GM23248 (cell line): ENCODE results near the gene THBS2. TPM values are rescaled to one million over a fixed set of nuclear protein-coding genes. Genes with fewer than 3 reads are reported as not detected.

Experiments
- DNase-seq: peaks from one replicate; pipeline ENCODE4 v3.0.0-alpha.2; 2015
- H2AFZ ChIP-seq: fragments of 200-600 bp; sonication (generic); 2 replicates; pipeline ENCODE4 v1.6.1; 2016; ENCODE audit warnings: antibody characterized with exemption
- H3F3A ChIP-seq: fragments of 200-600 bp; sonication (generic); 2 replicates; pipeline ENCODE4 v1.6.1; 2016; ENCODE audit warnings: mild to moderate bottlenecking, antibody characterized with exemption, mixed run types; ENCODE audit not compliant: insufficient read depth
- H3K27ac ChIP-seq: fragments of 200-600 bp; sonication (generic); 2 replicates; pipeline ENCODE4 v1.5.1; 2016; ENCODE audit warnings: mild to moderate bottlenecking
- H3K27me3 ChIP-seq: fragments of 200-600 bp; sonication (generic); replicated peaks from 2 replicates; pipeline ENCODE4 v1.6.1; 2016; ENCODE audit warnings: mild to moderate bottlenecking; ENCODE audit not compliant: insufficient read depth
- H3K36me3 ChIP-seq: fragments of 200-600 bp; sonication (generic); 2 replicates; pipeline ENCODE4 v1.6.1; 2016; ENCODE audit warnings: low read depth, mild to moderate bottlenecking
- H3K4me1 ChIP-seq: fragments of 200-600 bp; sonication (generic); 2 replicates; pipeline ENCODE4 v1.6.1; 2016; ENCODE audit warnings: mild to moderate bottlenecking; ENCODE audit not compliant: insufficient read depth
- H3K4me2 ChIP-seq: fragments of 200-600 bp; sonication (generic); one replicate; pipeline ENCODE4 v1.6.1; 2016; ENCODE audit warnings: mild to moderate bottlenecking; ENCODE audit not compliant: unreplicated experiment
- H3K4me3 ChIP-seq: fragments of 200-600 bp; sonication (generic); 2 replicates; pipeline ENCODE4 v1.5.1; 2016; ENCODE audit warnings: mild to moderate bottlenecking
- H3K79me2 ChIP-seq: fragments of 200-600 bp; sonication (generic); 2 replicates; pipeline ENCODE4 v1.6.1; 2016; ENCODE audit warnings: mild to moderate bottlenecking; ENCODE audit not compliant: insufficient read depth
- H3K9ac ChIP-seq: fragments of 200-600 bp; sonication (generic); 2 replicates; pipeline ENCODE4 v1.6.1; 2016; ENCODE audit warnings: mild to moderate bottlenecking
- H3K9me2 ChIP-seq: fragments of 200-600 bp; sonication (generic); 2 replicates; pipeline ENCODE4 v1.6.1; 2016; ENCODE audit warnings: mixed run types, mild to moderate bottlenecking, moderate library complexity; ENCODE audit not compliant: insufficient read depth
- H3K9me3 ChIP-seq: fragments of 200-600 bp; sonication (generic); one replicate; pipeline ENCODE4 v1.6.1; 2017; ENCODE audit warnings: low read depth
- H4K20me1 ChIP-seq: fragments of 200-600 bp; sonication (generic); 2 replicates; pipeline ENCODE4 v1.6.0; 2016; ENCODE audit not compliant: insufficient read depth
- EZH2 ChIP-seq: fragments of 200-600 bp; sonication (generic); IDR thresholded peaks from 2 replicates; pipeline ENCODE4 v1.6.1; 2018; ENCODE audit warnings: antibody characterized with exemption, mild to moderate bottlenecking; ENCODE audit not compliant: insufficient read depth, poor library complexity, severe bottlenecking
- EZH2phosphoT487 ChIP-seq: fragments of 200-600 bp; sonication (generic); IDR thresholded peaks from 2 replicates; pipeline ENCODE4 v1.6.1; 2018; ENCODE audit warnings: antibody characterized with exemption, moderate library complexity, mild to moderate bottlenecking, low read depth; ENCODE audit not compliant: insufficient read depth
- WGBS, 2 experiments: methylation state at CpG; one replicate each; pipeline ENCODE4 v1.1.6; 2015 to 2017; ENCODE audit warnings: low lambda C conversion rate in 2 of 2, low coverage in 1 of 2; ENCODE audit errors: missing lambda C conversion rate in 2 of 2; 5-methylcytosine and 5-hydroxymethylcytosine counted together
- in situ Hi-C: fragments of 300-500 bp; cut with MboI; formaldehyde crosslinking; loops from 2 replicates; pipeline ENCODE4 v1.15.0; 2020
- polyA plus RNA-seq: library from polyadenylated mRNA; unstranded; fragments of >200 nt; fragmentation: Nextera tagmentation; extraction: Ambion mirVana; gene quantifications from 2 replicates; pipeline ENCODE4 v1.2.1, GENCODE V29; 2016
- total RNA-seq: library from RNA; depleted of rRNA; stranded (reverse); fragments of >200 nt; shearing (Covaris generic); gene quantifications from 2 replicates; pipeline ENCODE4 v1.2.3, GENCODE V29; 2014

The THBS2 gene
- total and polyA plus RNA-seq, 2 experiments from 2014 or later, result 77.8 to 137 TPM

DNA sequence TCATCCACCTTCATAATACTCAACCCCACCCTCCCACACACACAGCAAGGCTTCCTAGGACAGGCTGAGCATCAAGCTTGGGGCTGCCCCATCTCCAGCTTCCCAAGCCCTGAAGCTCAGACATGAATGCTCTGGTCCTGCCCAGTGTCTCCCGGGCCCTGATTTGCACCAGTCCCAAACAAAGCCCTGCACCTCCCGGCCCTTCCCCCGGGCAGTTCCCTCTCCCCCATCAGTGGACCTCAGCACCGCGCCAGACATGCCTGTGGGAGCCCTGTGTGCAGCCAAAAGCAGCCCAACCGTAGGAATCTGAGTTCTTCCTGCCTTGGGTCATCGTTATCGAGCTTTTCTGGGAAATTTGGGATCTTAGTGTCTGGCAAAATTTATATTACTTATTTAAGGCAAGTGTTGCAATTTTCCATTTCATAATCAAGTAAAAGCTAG, 63.5 kb downstream of the THBS2 start:
- no peaks in the 10 kb centered on the region for H3K9me2 ChIP-seq
- peak overlapping the region; percentile 42 for H3K4me2 ChIP-seq
- no peak for TF ChIP-seq EZH2phosphoT487
- no peak for TF ChIP-seq EZH2
- DNase-seq, result peak; percentile 91
- H3K9me3 ChIP-seq, result no peaks in the 10 kb centered on the region
- no peaks in the 10 kb centered on the region for H4K20me1 ChIP-seq
- no peak overlapping the region for H3K4me3 ChIP-seq
- no peaks in the 10 kb centered on the region for H3K36me3 ChIP-seq
- peaks cover 5% of the 10 kb centered on the region for H3F3A ChIP-seq
- WGBS, 2 experiments, result 2 to 6% methylated on average over 8 of the region's 8 CpGs
- in situ Hi-C loops, result no loop called here
- H3K79me2 ChIP-seq, result no peaks in the 10 kb centered on the region
- H2AFZ ChIP-seq, result peak overlapping the region; percentile 56
- peak overlapping the region; percentile 52 for H3K9ac ChIP-seq
- peak overlapping the region; percentile 88 for H3K27ac ChIP-seq
- peaks cover 35% of the 10 kb centered on the region for H3K4me1 ChIP-seq
- H3K27me3 ChIP-seq, result no peaks in the 10 kb centered on the region

DNA sequence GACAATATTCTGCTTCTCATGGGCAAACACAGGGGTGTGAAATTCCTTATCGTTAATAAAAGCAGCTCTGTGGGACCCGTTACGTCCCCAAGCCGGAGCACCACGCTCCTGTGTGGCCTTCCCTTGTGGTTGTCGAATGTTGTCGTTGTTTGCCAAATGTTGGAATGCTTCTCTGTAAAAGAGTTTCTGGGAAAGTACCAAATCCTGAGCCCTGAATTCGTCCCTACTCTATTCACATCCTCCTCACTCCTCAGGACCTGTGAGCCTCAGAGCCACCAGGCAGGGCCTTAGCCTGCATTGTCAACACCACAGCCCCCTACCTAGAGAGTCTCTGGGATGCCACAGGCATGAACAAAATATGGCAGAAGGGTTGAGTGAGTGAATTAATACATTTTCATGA, 64.0 kb downstream of the THBS2 start:
- Histone ChIP-seq H3K4me2 (peak overlapping the region; percentile 24), H4K20me1 (no peaks in the 10 kb centered on the region), H3F3A (peaks cover 5% of the 10 kb centered on the region), H3K36me3 (no peaks in the 10 kb centered on the region), H3K9ac (peak overlapping the region; percentile 52), H3K27me3 (no peaks in the 10 kb centered on the region), H3K27ac (peak overlapping the region; percentile 88), H3K79me2 (no peaks in the 10 kb centered on the region), H3K9me3 (no peaks in the 10 kb centered on the region), H2AFZ (peak overlapping the region; percentile 56), H3K9me2 (no peaks in the 10 kb centered on the region), H3K4me1 (peaks cover 32% of the 10 kb centered on the region), H3K4me3 (no peak overlapping the region)
- 23 to 29% methylated on average over 8 of the region's 8 CpGs for WGBS, 2 experiments
- in situ Hi-C loops, result no loop called here
- no peak for DNase-seq
- no peak for TF ChIP-seq EZH2phosphoT487
- TF ChIP-seq EZH2, result no peak

DNA sequence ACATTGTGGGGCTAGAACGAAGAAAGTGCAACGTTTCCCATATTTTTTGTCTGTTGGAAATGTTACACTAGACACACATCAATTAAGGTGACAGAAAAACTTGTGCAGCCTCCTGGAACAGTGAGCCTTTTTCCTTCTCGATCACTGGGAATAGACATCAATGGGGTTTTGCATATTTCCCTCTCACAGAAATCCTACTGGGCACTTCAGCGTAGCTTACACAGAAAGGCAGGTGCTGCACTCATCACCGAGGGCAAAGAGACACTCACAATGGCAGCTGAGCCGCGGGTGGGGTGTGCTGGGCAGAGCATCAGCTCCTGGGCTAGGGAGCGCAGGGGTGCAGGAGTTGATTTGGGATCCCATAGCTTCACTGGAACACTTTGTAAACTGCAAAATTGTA, 64.5 kb downstream of the THBS2 start:
- Histone ChIP-seq H4K20me1 (no peaks in the 10 kb centered on the region), H3K9ac (no peak overlapping the region), H3F3A (peaks cover 5% of the 10 kb centered on the region), H3K9me2 (no peaks in the 10 kb centered on the region), H3K79me2 (no peaks in the 10 kb centered on the region), H3K9me3 (no peaks in the 10 kb centered on the region), H3K4me1 (peaks cover 27% of the 10 kb centered on the region), H2AFZ (no peak overlapping the region; the same call in 1 of the 2 replicates), H3K27ac (peak overlapping the region; percentile 88), H3K4me2 (no peak overlapping the region), H3K36me3 (no peaks in the 10 kb centered on the region), H3K27me3 (no peaks in the 10 kb centered on the region), H3K4me3 (no peak overlapping the region)
- WGBS, 2 experiments, result 54 to 64% methylated on average over 8 of the region's 8 CpGs
- in situ Hi-C loops, result no loop called here
- TF ChIP-seq EZH2 (no peak), EZH2phosphoT487 (no peak)
- no peak for DNase-seq

DNA sequence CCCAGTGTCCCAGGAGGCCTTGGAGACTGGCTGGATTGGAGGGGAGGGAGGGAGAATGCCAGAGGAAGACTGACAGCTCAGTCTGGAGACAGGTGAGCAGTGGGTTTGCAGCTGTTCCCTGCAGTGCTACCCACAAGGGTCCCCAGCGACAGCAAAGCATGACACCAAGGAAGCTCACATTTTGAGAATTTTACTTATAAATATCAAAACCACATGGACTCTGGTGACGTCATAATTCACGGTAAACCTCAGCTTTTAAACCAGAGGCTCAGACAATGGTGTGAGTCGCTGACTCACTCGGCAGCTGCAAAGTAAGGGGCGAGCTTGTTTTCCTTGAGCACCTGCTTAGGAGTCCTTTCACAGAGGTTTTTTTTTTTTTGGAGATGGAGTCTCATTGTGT, 65.2 kb downstream of the THBS2 start:
- H3K4me3 ChIP-seq, result no peak overlapping the region
- H3K79me2 ChIP-seq, result no peaks in the 10 kb centered on the region
- H4K20me1 ChIP-seq, result no peaks in the 10 kb centered on the region
- no peaks in the 10 kb centered on the region for H3K9me2 ChIP-seq
- no peak overlapping the region for H2AFZ ChIP-seq
- H3K9me3 ChIP-seq, result no peaks in the 10 kb centered on the region
- no peak overlapping the region for H3K4me2 ChIP-seq
- DNase-seq, result peak; percentile 89
- H3K9ac ChIP-seq, result no peak overlapping the region
- in situ Hi-C loops, result no loop called here
- H3K27ac ChIP-seq, result no peak overlapping the region
- peaks cover 26% of the 10 kb centered on the region for H3K4me1 ChIP-seq
- TF ChIP-seq EZH2phosphoT487 (no peak), EZH2 (no peak)
- no peaks in the 10 kb centered on the region for H3K27me3 ChIP-seq
- H3K36me3 ChIP-seq, result no peaks in the 10 kb centered on the region
- H3F3A ChIP-seq, result peaks cover 5% of the 10 kb centered on the region
- WGBS, 2 experiments, result 35 to 39% methylated on average over 6 of the region's 6 CpGs

DNA sequence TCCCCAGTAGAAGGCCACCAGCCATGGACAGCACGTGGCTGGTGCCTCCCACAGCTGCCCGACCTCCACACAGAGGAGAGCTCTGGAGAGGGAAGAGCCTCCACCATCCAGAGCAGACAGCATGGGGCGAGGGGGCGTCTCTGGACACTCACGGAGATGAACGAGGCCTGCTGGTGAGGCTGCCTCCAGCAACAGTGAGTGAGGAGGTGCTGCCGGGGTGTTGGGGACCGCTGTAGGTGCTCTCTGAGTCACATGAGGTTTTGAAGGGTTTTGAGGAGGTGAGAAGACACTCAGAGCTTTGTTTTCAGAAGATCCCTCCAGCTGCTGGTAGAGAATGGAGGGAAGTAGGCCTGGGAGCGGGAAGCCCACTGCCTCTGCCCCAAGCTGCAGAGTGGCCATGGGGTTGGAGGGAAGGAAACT, 65.6 kb downstream of the THBS2 start:
- Histone ChIP-seq H3K4me3 (no peak overlapping the region), H3K9ac (no peak overlapping the region), H3K27me3 (no peaks in the 10 kb centered on the region), H3K4me2 (no peak overlapping the region), H3K36me3 (no peaks in the 10 kb centered on the region), H3K4me1 (peaks cover 26% of the 10 kb centered on the region), H4K20me1 (no peaks in the 10 kb centered on the region), H3K79me2 (no peaks in the 10 kb centered on the region), H3K9me3 (no peaks in the 10 kb centered on the region), H3K9me2 (no peaks in the 10 kb centered on the region), H2AFZ (no peak overlapping the region), H3K27ac (no peak overlapping the region), H3F3A (peaks cover 5% of the 10 kb centered on the region)
- WGBS, 2 experiments, result 82% methylated on average over 9 of the region's 9 CpGs
- in situ Hi-C loops, result no loop called here
- no peak for DNase-seq
- TF ChIP-seq EZH2phosphoT487 (no peak), EZH2 (no peak)
